GM12878 (cell line): ENCODE data around the gene TRIM50. TPM values are rescaled to one million over a fixed set of nuclear protein-coding genes. Genes with fewer than 3 reads are reported as not detected.

Experiments used
- ATAC-seq: fragments of 200-7000 bp; cut with Tn5 transposase; 3 replicates; pipeline ENCODE4 v1.9.1; 2020; ENCODE audit warnings: mild to moderate bottlenecking, moderate library complexity
- BruUV-seq: library from RNA; stranded (reverse); fragments of 400-500 nt; replicated peaks from 2 replicates; lab custom pipeline; 2021; lab: Mats Ljungman, UMichigan
- CTCF ChIA-PET: fragments of 300-600 bp; sonication (Branson Sonifier 250); formaldehyde crosslinking; extraction: SDS; loops from one replicate; lab custom pipeline; 2021; ENCODE audit warnings: inconsistent platforms; lab: Yijun Ruan, JAX
- POLR2A ChIA-PET: fragments of 350-600 bp; formaldehyde crosslinking; extraction: SDS; loops from one replicate; lab custom pipeline; 2021; ENCODE audit warnings: inconsistent platforms; lab: Charles Lee
- RAD21 ChIA-PET: fragments of 300-600 bp; sonication (Branson Sonifier 250); formaldehyde crosslinking; loops from one replicate; lab custom pipeline; 2023; ENCODE audit warnings: antibody characterized with exemption; ENCODE audit not compliant: unreplicated experiment; lab: Charles Lee
- SMC1A ChIA-PET: fragments of 300-600 bp; sonication (Branson Sonifier 250); formaldehyde crosslinking; loops from one replicate; lab custom pipeline; 2023; ENCODE audit not compliant: unreplicated experiment, uncharacterized antibody; lab: Charles Lee
- DNase-seq: peaks from one replicate; pipeline ENCODE4 v3.0.0-alpha.2; 2011; ENCODE audit warnings: low read depth, low spot score
- FAIRE-seq: peaks from 3 replicates; lab custom pipeline; 2011; peaks lifted over from hg19 to GRCh38; lab: Jason Lieb, UNC
- H2AFZ ChIP-seq: 2 replicates; pipeline ENCODE4 v1.6.0; 2011; ENCODE audit warnings: low read depth, low read length, control low read depth; ENCODE audit not compliant: control insufficient read depth
- H3K27ac ChIP-seq: 2 replicates; pipeline ENCODE4 v1.5.1; 2011; ENCODE audit warnings: control low read depth; ENCODE audit not compliant: control insufficient read depth, insufficient read depth
- H3K27me3 ChIP-seq, 2 experiments: replicated peaks in 1 of 2; 2 replicates each; pipeline versions ENCODE4 v1.6.0 to v1.6.1; 2011; ENCODE audit warnings: low read length in 1 of 2; ENCODE audit not compliant: control insufficient read depth in 2 of 2, insufficient read depth in 2 of 2
- H3K36me3 ChIP-seq, 2 experiments: 2 replicates each; pipeline ENCODE4 v1.5.1; 2011; ENCODE audit warnings: low read length in 1 of 2; ENCODE audit not compliant: control insufficient read depth in 2 of 2, insufficient read depth in 2 of 2
- H3K4me1 ChIP-seq: 2 replicates; pipeline ENCODE4 v1.6.1; 2011; ENCODE audit warnings: mild to moderate bottlenecking, low read length, moderate library complexity, mixed read lengths; ENCODE audit not compliant: control insufficient read depth, insufficient read depth
- H3K4me2 ChIP-seq: 2 replicates; pipeline ENCODE4 v1.6.0; 2011; ENCODE audit warnings: control low read depth; ENCODE audit not compliant: control insufficient read depth, insufficient read depth
- H3K4me3 ChIP-seq: fragments of 200-600 bp; sonication (generic); 2 replicates; pipeline ENCODE4 v1.5.1; 2016
- H3K79me2 ChIP-seq: 2 replicates; pipeline ENCODE4 v1.6.0; 2011; ENCODE audit warnings: low read length; ENCODE audit not compliant: control insufficient read depth, insufficient read depth
- H3K9ac ChIP-seq: 2 replicates; pipeline ENCODE4 v1.8.0; 2011; ENCODE audit warnings: low read length, control low read depth, mixed read lengths; ENCODE audit not compliant: control insufficient read depth, insufficient read depth
- H3K9me3 ChIP-seq: replicated peaks from 3 replicates; pipeline ENCODE4 v1.5.1; 2011; ENCODE audit warnings: mild to moderate bottlenecking, low read length; ENCODE audit not compliant: control insufficient read depth, insufficient read depth
- H4K20me1 ChIP-seq: 2 replicates; pipeline ENCODE4 v1.6.0; 2011; ENCODE audit not compliant: control insufficient read depth, insufficient read depth
- BMI1 ChIP-seq: fragments of 450-650 bp; IDR thresholded peaks from 2 replicates; pipeline ENCODE4 v1.6.1; 2016; ENCODE audit warnings: mild to moderate bottlenecking, moderate library complexity, borderline replicate concordance
- CHD1 ChIP-seq: IDR thresholded peaks from 2 replicates; pipeline ENCODE4 v1.6.1; 2012; ENCODE audit warnings: low read depth, low read length, improper control_type of control experiment
- IKZF1 ChIP-seq: fragments of 450-650 bp; conservative IDR thresholded peaks from 2 replicates; pipeline ENCODE4 v1.6.1; 2017; ENCODE audit warnings: antibody characterized with exemption, mild to moderate bottlenecking
- IRF4 ChIP-seq: IDR thresholded peaks from 2 replicates; pipeline ENCODE4 v1.6.1; 2011; ENCODE audit warnings: low read depth, low read length
- MEF2A ChIP-seq: IDR thresholded peaks from 2 replicates; pipeline ENCODE4 v1.6.1; 2011; ENCODE audit warnings: low read depth, mild to moderate bottlenecking, low read length, moderate library complexity; ENCODE audit not compliant: insufficient read depth
- MYB ChIP-seq: fragments of 150-350 bp; IDR thresholded peaks from 2 replicates; pipeline ENCODE4 v1.6.1; 2014; ENCODE audit warnings: mild to moderate bottlenecking, low read depth, low read length, borderline replicate concordance
- PAX5 ChIP-seq: IDR thresholded peaks from 2 replicates; pipeline ENCODE4 v1.6.1; 2011; ENCODE audit warnings: low read depth, low read length, borderline replicate concordance
- POLR2A ChIP-seq: IDR thresholded peaks from 2 replicates; pipeline ENCODE4 v1.6.1; 2011; ENCODE audit warnings: low read depth, mild to moderate bottlenecking, low read length
- RAD51 ChIP-seq: fragments of 450-650 bp; IDR thresholded peaks from 2 replicates; pipeline ENCODE4 v1.6.1; 2016; ENCODE audit warnings: moderate library complexity, mild to moderate bottlenecking, inconsistent platforms
- SUPT20H ChIP-seq: IDR thresholded peaks from 2 replicates; pipeline ENCODE4 v1.6.1; 2011; ENCODE audit warnings: low read depth, mild to moderate bottlenecking, low read length, moderate library complexity, borderline replicate concordance; ENCODE audit not compliant: control insufficient read depth
- TBL1XR1 ChIP-seq: IDR thresholded peaks from 2 replicates; pipeline ENCODE4 v1.6.1; 2012; ENCODE audit warnings: low read depth, low read length, improper control_type of control experiment
- YBX1 ChIP-seq: fragments of 450-650 bp; IDR thresholded peaks from 2 replicates; pipeline ENCODE4 v1.6.1; 2016; ENCODE audit warnings: antibody characterized with exemption
- ZNF384 ChIP-seq: IDR thresholded peaks from 2 replicates; pipeline ENCODE4 v1.6.1; 2012; ENCODE audit warnings: low read depth, mild to moderate bottlenecking, low read length, improper control_type of control experiment, borderline replicate concordance
- ZZZ3 ChIP-seq: IDR thresholded peaks from 2 replicates; pipeline ENCODE4 v1.6.1; 2011; ENCODE audit warnings: low read depth; ENCODE audit not compliant: control insufficient read depth, insufficient read length
- WGBS: methylation state at CpG from one replicate; pipeline ENCODE4 v1.1.6; 2016; ENCODE audit warnings: low lambda C conversion rate; ENCODE audit not compliant: insufficient replicate concordance, insufficient coverage; ENCODE audit errors: missing lambda C conversion rate; 5-methylcytosine and 5-hydroxymethylcytosine counted together
- in situ Hi-C: fragments of 300-500 bp; cut with MboI; formaldehyde crosslinking; loops from 9 replicates; pipeline ENCODE4 v1.14.3; 2018; ENCODE audit warnings: mixed read lengths
- intact Hi-C: fragments of 100-400 bp; cut with micrococcal nuclease; formaldehyde crosslinking; loops from one replicate; pipeline ENCODE4 v1.14.2; 2022; ENCODE audit not compliant: unreplicated experiment
- polyA plus RNA-seq, 11 experiments: library from polyadenylated mRNA; depleted of rRNA in 4 of 11; unstranded in 6 of 11; stranded (reverse) in 5 of 11; fragments of >200 nt; fragmentation: Nextera tagmentation in 4 of 11; fragmentation: Illumina TruSeq in 1 of 11; extraction: Ambion mirVana in 4 of 11; extraction: Trizol in 1 of 11; gene quantifications; 1 replicate in 1 of 11; 2 replicates in 10 of 11; pipeline versions ENCODE4 v1.2.1 to v1.2.3, GENCODE V29; 2011 to 2016; ENCODE audit warnings: inconsistent platforms in 2 of 11, missing spikeins in 2 of 11, low read depth in 1 of 11
- total RNA-seq, 4 experiments: library from RNA; depleted of rRNA in 3 of 4; stranded (reverse); fragments of >200 nt in 3 of 4; fragmentation: Illumina TruSeq in 1 of 4; extraction: Trizol in 1 of 4; gene quantifications; 2 replicates each; pipeline versions ENCODE4 v1.2.1 to v1.2.3, GENCODE V29; 2013 to 2021
- TF ChIP-seq, protein P1 (sequence below): IDR thresholded peaks from 2 replicates; pipeline ENCODE4 v1.6.1; 2011; ENCODE audit warnings: borderline replicate concordance, low read depth, mild to moderate bottlenecking, moderate library complexity, mixed read lengths, low read length; ENCODE audit not compliant: insufficient read depth; ENCODE audit errors: extremely low read length

Gene TRIM50
- total and polyA plus RNA-seq, 10 of the 15 experiments (the other 5 are each of a cell fraction or from before 2014, with no cell fraction given) = not detected

DNA sequence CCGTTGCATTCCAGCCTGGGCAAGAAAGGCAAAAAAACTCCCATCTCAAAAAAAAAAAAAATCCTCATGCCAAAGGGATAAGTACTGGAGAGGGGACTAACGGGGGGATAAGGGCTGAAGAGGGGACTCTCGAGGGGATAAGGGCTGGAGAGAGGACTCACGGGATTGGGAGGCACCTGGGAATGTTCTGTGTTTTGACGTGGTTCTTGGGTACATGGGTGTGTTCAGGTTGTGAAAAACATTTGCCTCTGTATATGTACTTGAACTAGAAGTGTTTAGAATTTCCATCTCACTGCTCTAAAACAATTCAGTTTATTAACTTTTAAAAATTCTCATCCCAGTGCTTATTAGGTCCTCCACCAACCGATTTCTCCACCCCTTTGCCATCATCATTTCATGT lies 4.6 kb upstream of the TRIM50 start:
- ChIA-PET RAD21 (no interaction called here), CTCF (no interaction called here), POLR2A (no interaction called here), SMC1A (no interaction called here)
- no peak for FAIRE-seq
- intact Hi-C loops (no loop called here), in situ Hi-C loops (no loop called here)
- no peaks in the 10 kb centered on the region for H3K36me3 ChIP-seq
- no peaks in the 10 kb centered on the region for H3K9me3 ChIP-seq
- no peaks in the 10 kb centered on the region for H3K79me2 ChIP-seq
- no peak overlapping the region for H3K4me3 ChIP-seq
- BruUV-seq = no TSS peak
- ATAC-seq = no peak
- WGBS = 24% methylated on average over 6 of the region's 6 CpGs
- H2AFZ ChIP-seq = no peak overlapping the region
- TF ChIP-seq MEF2A = no peak
- TF ChIP-seq CHD1 = no peak
- no peak for TF ChIP-seq MYB
- no peak for TF ChIP-seq YBX1
- TF ChIP-seq TBL1XR1 = no peak
- TF ChIP-seq, protein P1, sequence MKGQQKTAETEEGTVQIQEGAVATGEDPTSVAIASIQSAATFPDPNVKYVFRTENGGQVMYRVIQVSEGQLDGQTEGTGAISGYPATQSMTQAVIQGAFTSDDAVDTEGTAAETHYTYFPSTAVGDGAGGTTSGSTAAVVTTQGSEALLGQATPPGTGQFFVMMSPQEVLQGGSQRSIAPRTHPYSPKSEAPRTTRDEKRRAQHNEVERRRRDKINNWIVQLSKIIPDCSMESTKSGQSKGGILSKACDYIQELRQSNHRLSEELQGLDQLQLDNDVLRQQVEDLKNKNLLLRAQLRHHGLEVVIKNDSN = no peak
- H4K20me1 ChIP-seq = no peaks in the 10 kb centered on the region
- H3K27ac ChIP-seq = no peak overlapping the region
- H3K4me1 ChIP-seq = no peaks in the 10 kb centered on the region
- H3K27me3 ChIP-seq = peaks cover 0 to 3% of the 10 kb centered on the region in 2 experiments; a peak in 2 of 4 replicates
- no peak overlapping the region for H3K4me2 ChIP-seq
- H3K9ac ChIP-seq = no peak overlapping the region
- DNase-seq = no peak

DNA sequence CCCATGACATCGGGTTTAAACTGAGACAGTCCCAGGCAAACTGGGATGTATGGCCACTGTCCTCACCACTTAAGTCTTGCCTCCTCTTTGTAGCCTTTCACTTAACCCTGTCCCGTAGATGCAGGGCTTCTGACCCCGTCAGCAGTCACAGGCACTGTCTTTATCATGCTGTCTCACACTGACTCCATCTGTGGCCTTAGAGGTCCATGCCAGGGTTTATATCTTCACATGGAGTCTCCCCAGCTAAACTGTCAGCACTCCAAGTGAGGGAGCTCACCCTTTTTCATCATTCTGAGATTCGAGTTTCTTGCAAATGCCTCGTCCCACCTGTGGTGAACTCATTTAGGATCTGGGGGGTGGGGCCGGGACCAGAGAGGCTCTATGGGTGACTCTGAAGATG lies 2.9 kb upstream of the TRIM50 start:
- in situ Hi-C loops = no loop called here
- SMC1A ChIA-PET = no interaction called here

More for the DNA sequence above, 2.9 kb upstream of the TRIM50 start:
- intact Hi-C loops = no loop called here
- ChIA-PET CTCF (no interaction called here), POLR2A (interaction anchor here (0.6 kb wide), 1 partner anchor 8 kb away, joined by 3 read pairs; no protein-coding TSS in a partner anchor)
- H3K27ac ChIP-seq = no peak overlapping the region
- 9% methylated on average over 6 of the region's 6 CpGs for WGBS
- H3K27me3 ChIP-seq = peaks cover 0 to 3% of the 10 kb centered on the region in 2 experiments; a peak in 2 of 4 replicates
- ATAC-seq (no peak), DNase-seq (no peak)
- no peaks in the 10 kb centered on the region for H3K9me3 ChIP-seq
- H3K4me1 ChIP-seq = no peaks in the 10 kb centered on the region
- BruUV-seq = no TSS peak
- TF ChIP-seq ZNF384 (no peak), RAD51 (no peak), IRF4 (no peak), YBX1 (no peak), POLR2A (no peak), ZZZ3 (no peak), SUPT20H (no peak), PAX5 (no peak), BMI1 (no peak), IKZF1 (no peak)
- TF ChIP-seq, all 136 proteins: peak for 0
- no peaks in the 10 kb centered on the region for H3K36me3 ChIP-seq
- RAD21 ChIA-PET = no interaction called here
- no peak overlapping the region for H3K9ac ChIP-seq
- H3K79me2 ChIP-seq = no peaks in the 10 kb centered on the region
- no peaks in the 10 kb centered on the region for H4K20me1 ChIP-seq
- FAIRE-seq = no peak
- H2AFZ ChIP-seq = no peak overlapping the region
- H3K4me3 ChIP-seq = no peak overlapping the region
- H3K4me2 ChIP-seq = no peak overlapping the region
